Measurements from ENCODE around the gene SCGN.

SCGN gene

DNA sequence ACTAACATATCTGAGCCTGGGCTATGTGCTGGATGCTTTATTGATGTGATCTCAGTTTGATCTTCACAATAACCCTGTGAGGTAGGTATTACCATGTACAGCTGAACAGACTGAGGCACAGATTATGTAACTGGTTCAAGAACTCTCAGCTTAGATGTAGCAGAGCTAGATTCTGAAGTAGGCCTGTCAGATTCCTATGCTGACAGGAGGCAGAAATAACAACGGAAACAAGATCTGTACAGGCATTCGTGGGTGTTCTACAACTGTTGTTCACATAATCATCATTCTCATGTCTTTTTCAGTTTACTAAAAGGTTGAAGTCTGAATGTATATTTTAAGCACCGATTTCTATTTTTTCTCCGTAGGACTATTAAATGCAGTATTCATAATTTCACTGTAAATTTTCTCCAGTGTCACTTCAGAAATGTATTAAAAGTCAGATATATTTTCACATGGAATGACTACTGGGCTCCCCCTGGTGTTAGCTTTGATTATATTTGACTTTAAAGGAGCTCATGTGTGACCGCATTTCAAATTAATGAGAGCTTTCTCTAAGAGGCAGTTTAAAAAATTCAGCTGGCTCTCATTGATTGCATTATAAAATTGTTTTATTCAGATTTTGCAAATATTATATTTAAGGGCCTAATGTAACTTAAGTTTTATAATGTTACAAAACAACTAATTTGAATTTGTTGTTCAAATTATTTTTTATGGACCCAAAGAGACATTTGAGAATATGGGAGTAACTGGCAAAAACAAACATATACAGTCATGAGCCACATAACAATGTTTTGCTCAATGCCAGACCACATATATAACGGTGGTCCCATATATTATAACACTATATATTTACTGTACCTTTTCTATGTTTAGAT, 66.1 kb downstream of the SCGN start:
- Histone ChIP-seq H2BK120ac (ENCODE audit: low read depth, low read length) (no peak overlapping the region), H2BK12ac (ENCODE audit: low read length in 2 of 2) (no peak overlapping the region), H3K9me3 (ENCODE audit: control insufficient read depth, low read length) (no peaks in the 10 kb centered on the region), H3K4me1 (ENCODE audit: control insufficient read depth, insufficient read depth, low read depth, low read length) (peaks cover 4% of the 10 kb centered on the region), H3K27me3 (ENCODE audit: control insufficient read depth in 1 of 2, insufficient read depth in 1 of 2, low read length in 2 of 2) (peaks cover 0 to 3% of the 10 kb centered on the region in 2 experiments), H3K27ac (ENCODE audit: low read length, poor library complexity, severe bottlenecking) (no peak overlapping the region), H2AK5ac (ENCODE audit: low read length, severe bottlenecking) (no peak overlapping the region), H3K4me2 (ENCODE audit: low read length, poor library complexity, severe bottlenecking) (no peak overlapping the region), H3K18ac (ENCODE audit: low read depth in 1 of 2, low read length in 2 of 2) (no peak overlapping the region), H3K79me1 (replicated peaks; ENCODE audit: low read length, poor library complexity, severe bottlenecking) (no peaks in the 10 kb centered on the region), H2AFZ (ENCODE audit: low read depth, low read length) (no peak overlapping the region), H3K36me3 (ENCODE audit: control insufficient read depth in 1 of 2, insufficient read depth in 2 of 2, low read depth in 1 of 2, low read length in 2 of 2) (no peaks in the 10 kb centered on the region), H3K23ac (ENCODE audit: low read length in 2 of 2) (no peak overlapping the region), H3K4ac (ENCODE audit: low read depth in 1 of 2, low read length in 2 of 2) (no peak overlapping the region), H4K8ac (ENCODE audit: low read length) (no peak overlapping the region), H3K9ac (ENCODE audit: low read length) (no peak overlapping the region), H2BK15ac (ENCODE audit: low read depth, poor library complexity, severe bottlenecking) (no peak overlapping the region), H3K4me3 (ENCODE audit: insufficient read depth in 1 of 2, low read depth in 1 of 2, low read length in 2 of 2) (no peak overlapping the region), H2BK5ac (ENCODE audit: low read depth, low read length, poor library complexity, severe bottlenecking) (no peak overlapping the region), H3K14ac (ENCODE audit: low read length in 2 of 2) (no peak overlapping the region), H4K91ac (ENCODE audit: low read length) (no peak overlapping the region)
- no CpG with 5 or more reads among the region's 6 CpGs for WGBS
- DNase-seq, result peak; percentile 29

- no peaks in the 10 kb centered on the region for H3K9me3 ChIP-seq (ENCODE audit: control insufficient read depth, low read length)
- 95% methylated on average over 37 of the region's 37 CpGs for WGBS
- H3K23ac ChIP-seq (ENCODE audit: low read length in 2 of 2), result no peak overlapping the region
- H4K8ac ChIP-seq (ENCODE audit: low read length), result no peak overlapping the region
- no peak for DNase-seq
- no peak overlapping the region for H3K4me2 ChIP-seq (ENCODE audit: low read length, poor library complexity, severe bottlenecking)
- no peak overlapping the region for H2BK15ac ChIP-seq (ENCODE audit: low read depth, poor library complexity, severe bottlenecking)
- no peak overlapping the region for H3K18ac ChIP-seq (ENCODE audit: low read depth in 1 of 2, low read length in 2 of 2)
- H4K91ac ChIP-seq (ENCODE audit: low read length), result no peak overlapping the region
- no peak overlapping the region for H3K4me3 ChIP-seq (ENCODE audit: insufficient read depth in 1 of 2, low read depth in 1 of 2, low read length in 2 of 2)
- no peak overlapping the region for H3K14ac ChIP-seq (ENCODE audit: low read length in 2 of 2)
- H2BK5ac ChIP-seq (ENCODE audit: low read depth, low read length, poor library complexity, severe bottlenecking), result no peak overlapping the region
- peaks cover 5 to 6% of the 10 kb centered on the region in 2 experiments for H3K27me3 ChIP-seq (ENCODE audit: control insufficient read depth in 1 of 2, insufficient read depth in 1 of 2, low read length in 2 of 2)
- H3K36me3 ChIP-seq (ENCODE audit: control insufficient read depth in 1 of 2, insufficient read depth in 2 of 2, low read depth in 1 of 2, low read length in 2 of 2), result peaks cover 0 to 2% of the 10 kb centered on the region in 2 experiments
- no peak overlapping the region for H2AK5ac ChIP-seq (ENCODE audit: low read length, severe bottlenecking)
- no peak overlapping the region for H3K4ac ChIP-seq (ENCODE audit: low read depth in 1 of 2, low read length in 2 of 2)
- H2BK120ac ChIP-seq (ENCODE audit: low read depth, low read length), result no peak overlapping the region
- H2BK12ac ChIP-seq (ENCODE audit: low read length in 2 of 2), result no peak overlapping the region
- no peak overlapping the region for H3K27ac ChIP-seq (ENCODE audit: low read length, poor library complexity, severe bottlenecking)
- no peak overlapping the region for H3K9ac ChIP-seq (ENCODE audit: low read length)
- no peaks in the 10 kb centered on the region for H3K4me1 ChIP-seq (ENCODE audit: control insufficient read depth, insufficient read depth, low read depth, low read length)
- no peak overlapping the region for H2AFZ ChIP-seq (ENCODE audit: low read depth, low read length)
- no peaks in the 10 kb centered on the region for H3K79me1 ChIP-seq (replicated peaks; ENCODE audit: low read length, poor library complexity, severe bottlenecking)
These were observed 74.3 kb downstream of the SCGN start for GRCh38 chr6:25726122-25726911.

- Histone ChIP-seq H3K9me3 (ENCODE audit: control insufficient read depth, low read length) (no peaks in the 10 kb centered on the region), H3K4me2 (ENCODE audit: low read length, poor library complexity, severe bottlenecking) (no peak overlapping the region), H3K36me3 (ENCODE audit: control insufficient read depth in 1 of 2, insufficient read depth in 2 of 2, low read depth in 1 of 2, low read length in 2 of 2) (peaks cover 0 to 2% of the 10 kb centered on the region in 2 experiments), H3K9ac (ENCODE audit: low read length) (no peak overlapping the region), H2BK120ac (ENCODE audit: low read depth, low read length) (no peak overlapping the region), H3K23ac (ENCODE audit: low read length in 2 of 2) (no peak overlapping the region), H3K4me1 (ENCODE audit: control insufficient read depth, insufficient read depth, low read depth, low read length) (no peaks in the 10 kb centered on the region), H3K27me3 (ENCODE audit: control insufficient read depth in 1 of 2, insufficient read depth in 1 of 2, low read length in 2 of 2) (peaks cover 9 to 10% of the 10 kb centered on the region in 2 experiments), H2BK12ac (ENCODE audit: low read length in 2 of 2) (no peak overlapping the region), H3K14ac (ENCODE audit: low read length in 2 of 2) (no peak overlapping the region), H4K91ac (ENCODE audit: low read length) (no peak overlapping the region), H2AFZ (ENCODE audit: low read depth, low read length) (no peak overlapping the region), H2BK5ac (ENCODE audit: low read depth, low read length, poor library complexity, severe bottlenecking) (no peak overlapping the region), H3K4ac (ENCODE audit: low read depth in 1 of 2, low read length in 2 of 2) (no peak overlapping the region), H3K79me1 (replicated peaks; ENCODE audit: low read length, poor library complexity, severe bottlenecking) (no peaks in the 10 kb centered on the region), H2BK15ac (ENCODE audit: low read depth, poor library complexity, severe bottlenecking) (no peak overlapping the region), H3K27ac (ENCODE audit: low read length, poor library complexity, severe bottlenecking) (no peak overlapping the region), H3K4me3 (ENCODE audit: insufficient read depth in 1 of 2, low read depth in 1 of 2, low read length in 2 of 2) (no peak overlapping the region), H4K8ac (ENCODE audit: low read length) (no peak overlapping the region), H2AK5ac (ENCODE audit: low read length, severe bottlenecking) (no peak overlapping the region), H3K18ac (ENCODE audit: low read depth in 1 of 2, low read length in 2 of 2) (no peak overlapping the region)
- 92% methylated on average over 14 of the region's 14 CpGs for WGBS
- DNase-seq, result no peak
These were observed 75.0 kb downstream of the SCGN start for GRCh38 chr6:25727028-25727427.

GRCh38 chr6:25730907-25731306, 78.9 kb downstream of the SCGN start:
- H3K79me1 ChIP-seq (replicated peaks; ENCODE audit: low read length, poor library complexity, severe bottlenecking), result no peaks in the 10 kb centered on the region
- no peak overlapping the region for H3K9ac ChIP-seq (ENCODE audit: low read length)
- no peak overlapping the region for H2AFZ ChIP-seq (ENCODE audit: low read depth, low read length)
- H3K4me1 ChIP-seq (ENCODE audit: control insufficient read depth, insufficient read depth, low read depth, low read length), result peaks cover 3% of the 10 kb centered on the region
- H4K8ac ChIP-seq (ENCODE audit: low read length), result no peak overlapping the region
- no peak overlapping the region for H2BK5ac ChIP-seq (ENCODE audit: low read depth, low read length, poor library complexity, severe bottlenecking)
- H3K14ac ChIP-seq (ENCODE audit: low read length in 2 of 2), result no peak overlapping the region
- no peak overlapping the region for H3K23ac ChIP-seq (ENCODE audit: low read length in 2 of 2)
- no peak overlapping the region for H3K4me3 ChIP-seq (ENCODE audit: insufficient read depth in 1 of 2, low read depth in 1 of 2, low read length in 2 of 2)
- H2AK5ac ChIP-seq (ENCODE audit: low read length, severe bottlenecking), result no peak overlapping the region
- no peak overlapping the region for H4K91ac ChIP-seq (ENCODE audit: low read length)
- peaks cover 0 to 2% of the 10 kb centered on the region in 2 experiments for H3K36me3 ChIP-seq (ENCODE audit: control insufficient read depth in 1 of 2, insufficient read depth in 2 of 2, low read depth in 1 of 2, low read length in 2 of 2)
- no peak overlapping the region for H3K4ac ChIP-seq (ENCODE audit: low read depth in 1 of 2, low read length in 2 of 2)
- WGBS, result 88% methylated on average over 3 of the region's 3 CpGs
- no peak overlapping the region for H3K27ac ChIP-seq (ENCODE audit: low read length, poor library complexity, severe bottlenecking)
- H3K27me3 ChIP-seq (ENCODE audit: control insufficient read depth in 1 of 2, insufficient read depth in 1 of 2, low read length in 2 of 2), result peaks cover 15 to 21% of the 10 kb centered on the region in 2 experiments
- no peak overlapping the region for H2BK12ac ChIP-seq (ENCODE audit: low read length in 2 of 2)
- no peak for DNase-seq
- H3K18ac ChIP-seq (ENCODE audit: low read depth in 1 of 2, low read length in 2 of 2), result no peak overlapping the region
- no peaks in the 10 kb centered on the region for H3K9me3 ChIP-seq (ENCODE audit: control insufficient read depth, low read length)
- no peak overlapping the region for H2BK15ac ChIP-seq (ENCODE audit: low read depth, poor library complexity, severe bottlenecking)
- no peak overlapping the region for H2BK120ac ChIP-seq (ENCODE audit: low read depth, low read length)
- H3K4me2 ChIP-seq (ENCODE audit: low read length, poor library complexity, severe bottlenecking), result no peak overlapping the region
